Measurements from ENCODE around the gene USP15.

DNA sequence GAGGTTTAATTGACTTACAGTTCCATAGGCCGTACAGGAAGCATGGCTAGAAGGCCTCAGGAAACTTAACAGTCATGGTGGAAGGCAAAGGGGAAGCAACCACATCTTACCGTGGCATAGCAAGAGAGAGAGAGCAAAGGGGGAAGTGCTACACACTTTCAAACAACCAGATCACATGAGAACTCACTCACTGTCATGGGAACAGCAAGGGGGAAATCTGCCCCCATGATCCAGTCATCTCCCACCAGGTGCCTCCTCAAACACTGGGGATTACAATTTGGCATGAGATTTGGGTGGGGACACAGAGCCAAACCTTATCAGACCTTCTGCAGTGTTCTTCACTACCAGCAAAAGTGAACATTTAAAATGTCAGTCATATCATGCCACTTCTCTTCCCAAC lies 58.9 kb downstream of the USP15 start:
- TF ChIP-seq POLR2A (IDR thresholded peaks at IDR 0.05), result no peak
- TF ChIP-seq, protein P1, sequence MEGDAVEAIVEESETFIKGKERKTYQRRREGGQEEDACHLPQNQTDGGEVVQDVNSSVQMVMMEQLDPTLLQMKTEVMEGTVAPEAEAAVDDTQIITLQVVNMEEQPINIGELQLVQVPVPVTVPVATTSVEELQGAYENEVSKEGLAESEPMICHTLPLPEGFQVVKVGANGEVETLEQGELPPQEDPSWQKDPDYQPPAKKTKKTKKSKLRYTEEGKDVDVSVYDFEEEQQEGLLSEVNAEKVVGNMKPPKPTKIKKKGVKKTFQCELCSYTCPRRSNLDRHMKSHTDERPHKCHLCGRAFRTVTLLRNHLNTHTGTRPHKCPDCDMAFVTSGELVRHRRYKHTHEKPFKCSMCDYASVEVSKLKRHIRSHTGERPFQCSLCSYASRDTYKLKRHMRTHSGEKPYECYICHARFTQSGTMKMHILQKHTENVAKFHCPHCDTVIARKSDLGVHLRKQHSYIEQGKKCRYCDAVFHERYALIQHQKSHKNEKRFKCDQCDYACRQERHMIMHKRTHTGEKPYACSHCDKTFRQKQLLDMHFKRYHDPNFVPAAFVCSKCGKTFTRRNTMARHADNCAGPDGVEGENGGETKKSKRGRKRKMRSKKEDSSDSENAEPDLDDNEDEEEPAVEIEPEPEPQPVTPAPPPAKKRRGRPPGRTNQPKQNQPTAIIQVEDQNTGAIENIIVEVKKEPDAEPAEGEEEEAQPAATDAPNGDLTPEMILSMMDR (IDR thresholded peaks at IDR 0.05), result no peak

All from lower leg skin (tissue), 3 donors.